Esophagus mucosa (tissue), 1 donor: ENCODE results near the gene VPS13A. TPM values are rescaled to one million over a fixed set of nuclear protein-coding genes. Genes with fewer than 3 reads are reported as not detected.

Experiments
- ATAC-seq: fragments of 200-7000 bp; cut with Tn5 transposase; one replicate; pipeline ENCODE4 v1.9.1; 2020
- total RNA-seq: library from RNA; stranded (reverse); gene quantifications from one replicate; pipeline ENCODE4 v1.2.4, GENCODE V29; 2023
- donor health status: DM: yes; HTN: yes; CAD: no.

The VPS13A gene
- total RNA-seq, 1 donor from 2014 or later: 14.7 TPM

GRCh38 chr9:77462066-77462465 is 284.7 kb downstream of the VPS13A start:
- ATAC-seq: no peak

DNA sequence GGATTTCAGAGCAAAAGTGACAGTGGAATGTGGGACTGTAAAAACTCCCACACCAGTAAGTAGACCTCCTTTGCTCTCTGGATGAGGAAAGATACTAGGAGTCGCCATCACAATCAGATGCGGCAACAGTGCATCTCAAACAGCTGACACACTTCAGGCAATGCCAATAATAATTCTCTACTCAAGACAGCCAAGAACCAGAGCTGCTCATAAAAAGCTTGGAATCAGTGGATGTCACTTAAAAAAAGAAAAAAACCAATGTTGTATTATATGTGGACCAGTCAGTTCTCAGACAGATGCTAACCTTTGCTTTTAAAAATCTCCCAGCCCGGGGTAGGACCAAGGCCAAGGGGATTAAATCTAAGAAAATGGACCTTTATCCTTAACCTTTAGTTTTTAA is 285.8 kb downstream of the VPS13A start:
- no peak for ATAC-seq

DNA sequence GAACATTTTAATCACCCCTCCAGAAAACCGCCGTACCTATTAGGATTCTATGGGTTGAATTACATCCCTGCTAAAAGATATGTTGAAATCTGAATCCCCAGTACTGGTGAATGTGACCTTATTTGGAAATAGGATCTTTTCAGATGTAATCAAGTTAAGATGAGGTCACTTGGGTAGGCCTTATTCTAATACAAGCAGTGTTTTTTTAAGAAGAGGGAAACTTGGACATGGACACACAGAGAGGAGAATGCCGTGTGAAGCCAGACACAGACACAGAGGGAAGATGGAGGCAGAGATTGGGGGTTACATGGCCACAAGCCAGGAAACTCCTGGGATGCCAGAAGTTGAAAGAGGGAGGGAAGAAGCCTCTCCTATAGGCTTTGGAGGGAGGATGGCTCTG is 287.3 kb downstream of the VPS13A start:
- no peak for ATAC-seq

GRCh38 chr9:77469515-77470231 is 292.3 kb downstream of the VPS13A start:
- no peak for ATAC-seq

Other genes with a start within 250 kb of the VPS13A start
- not detected for gene FOXB2, start 157.9 kb upstream of the VPS13A start, total RNA-seq